HepG2 (cell line): ENCODE results near the gene FLAD1. TPM values are rescaled to one million over a fixed set of nuclear protein-coding genes. Genes with fewer than 3 reads are reported as not detected.

Experiments
- ATAC-seq: fragments of 200-7000 bp; cut with Tn5 transposase; 3 replicates; pipeline ENCODE4 v1.9.1; 2020; ENCODE audit warnings: mild to moderate bottlenecking, moderate library complexity
- BruUV-seq: library from RNA; stranded (reverse); fragments of 400-500 nt; replicated peaks from 2 replicates; lab custom pipeline; 2021; lab: Mats Ljungman, UMichigan
- CTCF ChIA-PET: fragments of 300-600 bp; formaldehyde crosslinking; extraction: SDS; loops from one replicate; lab custom pipeline; 2021; ENCODE audit warnings: low total read pairs, inconsistent platforms, low intra/inter-chr PET ratio; lab: Yijun Ruan, JAX
- POLR2A ChIA-PET: fragments of 350-600 bp; sonication (Branson Sonifier 250); formaldehyde crosslinking; loops from one replicate; lab custom pipeline; 2020; ENCODE audit warnings: antibody characterized with exemption, inconsistent platforms; lab: Yijun Ruan, JAX
- DNase-seq: peaks from one replicate; pipeline ENCODE4 v3.0.0-alpha.2; 2015; ENCODE audit warnings: low spot score
- FAIRE-seq: peaks from 3 replicates; lab custom pipeline; 2011; peaks lifted over from hg19 to GRCh38; lab: Jason Lieb, UNC
- H2AFZ ChIP-seq: one replicate; pipeline ENCODE4 v1.6.1; 2011; ENCODE audit warnings: low read length, inconsistent platforms
- H3K27ac ChIP-seq: fragments of 300-600 bp; 3 replicates; pipeline ENCODE4 v1.8.0; 2011; ENCODE audit warnings: mixed run types, mild to moderate bottlenecking, mixed read lengths, low read length, inconsistent platforms; ENCODE audit not compliant: insufficient read depth; ENCODE audit errors: extremely low read length
- H3K27me3 ChIP-seq, 2 experiments: fragments of 200-600 bp in 1 of 2; 2 replicates in 1 of 2; 3 replicates in 1 of 2; pipeline versions ENCODE4 v1.6.0 to v1.8.0; 2011; ENCODE audit warnings: low read length in 2 of 2, mild to moderate bottlenecking in 2 of 2, moderate library complexity in 2 of 2, inconsistent platforms in 1 of 2; ENCODE audit not compliant: insufficient read depth in 2 of 2, control insufficient read depth in 1 of 2
- H3K36me3 ChIP-seq, 2 experiments: fragments of 200-600 bp in 1 of 2; replicated peaks in 1 of 2; 2 replicates in 1 of 2; 3 replicates in 1 of 2; pipeline versions ENCODE4 v1.5.1 to v1.8.0; 2011; ENCODE audit warnings: low read length in 2 of 2, inconsistent platforms in 1 of 2; ENCODE audit not compliant: insufficient read depth in 2 of 2, control insufficient read depth in 1 of 2
- H3K4me1 ChIP-seq: 2 replicates; pipeline ENCODE4 v1.5.1; 2012; ENCODE audit warnings: low read length, inconsistent platforms; ENCODE audit not compliant: insufficient read depth
- H3K4me2 ChIP-seq: 2 replicates; pipeline ENCODE4 v1.6.0; 2011; ENCODE audit warnings: low read depth, low read length, inconsistent platforms
- H3K4me3 ChIP-seq, 3 experiments: fragments of 200-600 bp in 1 of 3; sonication (generic), shearing (Covaris generic) in 1 of 3; replicated peaks in 1 of 3; 2 replicates each; pipeline ENCODE4 v1.5.1; 2011 to 2016; ENCODE audit warnings: low read length in 3 of 3, inconsistent platforms in 2 of 3, low read depth in 2 of 3, mild to moderate bottlenecking in 2 of 3, control low read depth in 1 of 3, mixed read lengths in 1 of 3; ENCODE audit not compliant: insufficient read depth in 1 of 3
- H3K79me2 ChIP-seq: one replicate; pipeline ENCODE4 v1.6.1; 2011; ENCODE audit warnings: low read length, inconsistent platforms; ENCODE audit not compliant: insufficient read depth
- H3K9ac ChIP-seq: 2 replicates; pipeline ENCODE4 v1.6.0; 2011; ENCODE audit warnings: mild to moderate bottlenecking, low read depth, low read length, inconsistent platforms; ENCODE audit not compliant: insufficient read depth
- H3K9me3 ChIP-seq: 2 replicates; pipeline ENCODE4 v1.5.1; 2012; ENCODE audit warnings: mild to moderate bottlenecking, low read length
- H4K20me1 ChIP-seq: 2 replicates; pipeline ENCODE4 v1.6.0; 2011; ENCODE audit warnings: inconsistent platforms, mild to moderate bottlenecking, low read length, moderate library complexity; ENCODE audit not compliant: insufficient read depth
- ARNT ChIP-seq: fragments of 450-650 bp; IDR thresholded peaks from 2 replicates; pipeline ENCODE4 v1.6.1; 2017
- ATF7-NPFF ChIP-seq: sonication (generic); formaldehyde crosslinking; IDR thresholded peaks from 2 replicates; pipeline ENCODE4 v1.8.1; 2023; ENCODE audit warnings: mild to moderate bottlenecking, low read depth, missing genetic modification reagents, moderate library complexity
- CREB1 ChIP-seq, 2 experiments: fragments of 450-650 bp in 1 of 2; IDR thresholded peaks; 2 replicates each; pipeline ENCODE4 v1.6.1; 2016 to 2017; ENCODE audit warnings: control low read depth in 1 of 2, mild to moderate bottlenecking in 1 of 2, missing compliant biosample characterization in 1 of 2, missing genetic modification characterization in 1 of 2
- DR1 ChIP-seq: sonication (generic); formaldehyde crosslinking; IDR thresholded peaks from 2 replicates; pipeline ENCODE4 v1.8.0; 2021; ENCODE audit warnings: mild to moderate bottlenecking, missing genetic modification reagents, inconsistent platforms
- EP300 ChIP-seq, 3 experiments: sonication (generic) in 1 of 3; formaldehyde crosslinking in 1 of 3; IDR thresholded peaks; 2 replicates each; pipeline versions ENCODE4 v1.5.1 to v1.6.1; 2011 to 2020; ENCODE audit warnings: low read depth in 2 of 3, low read length in 2 of 3, borderline replicate concordance in 1 of 3, improper control_type of control experiment in 1 of 3, mild to moderate bottlenecking in 1 of 3, missing genetic modification reagents in 1 of 3, moderate library complexity in 1 of 3
- MYNN ChIP-seq: sonication (generic); formaldehyde crosslinking; IDR thresholded peaks from 2 replicates; pipeline ENCODE4 v1.4.0; 2020; ENCODE audit warnings: mild to moderate bottlenecking, low read depth, missing genetic modification reagents
- PCBP1 ChIP-seq: fragments of 200-400 bp; formaldehyde crosslinking; IDR thresholded peaks from 2 replicates; pipeline ENCODE4 v1.6.1; 2017; ENCODE audit warnings: mild to moderate bottlenecking, low read depth, low read length, borderline replicate concordance
- RBFOX2 ChIP-seq: fragments of 200-400 bp; formaldehyde crosslinking; IDR thresholded peaks from 2 replicates; pipeline ENCODE4 v1.6.1; 2017; ENCODE audit warnings: low read depth, mild to moderate bottlenecking, low read length
- SRY ChIP-seq: sonication (generic); formaldehyde crosslinking; IDR thresholded peaks from 2 replicates; pipeline ENCODE4 v1.8.0; 2022; ENCODE audit warnings: mild to moderate bottlenecking, missing genetic modification reagents
- ZMAT3 ChIP-seq: sonication (generic); formaldehyde crosslinking; conservative IDR thresholded peaks from 2 replicates; pipeline ENCODE4 v1.7.0; 2021; ENCODE audit warnings: missing genetic modification reagents
- ZNF552 ChIP-seq: sonication (generic); formaldehyde crosslinking; IDR thresholded peaks from 2 replicates; pipeline ENCODE4 v1.9.0; 2022; ENCODE audit warnings: missing genetic modification reagents, mild to moderate bottlenecking, borderline replicate concordance
- WGBS: methylation state at CpG from one replicate; pipeline ENCODE4 v1.1.6; 2017; ENCODE audit warnings: low lambda C conversion rate; 5-methylcytosine and 5-hydroxymethylcytosine counted together
- in situ Hi-C: cut with HindIII; loops from 2 replicates; pipeline ENCODE4 v1.10.0; 2017; ENCODE audit warnings: low pct_unique_long_range_greater_than_20kb; ENCODE audit not compliant: extremely low pct_ligation_motif_present
- intact Hi-C: fragments of 100-400 bp; cut with micrococcal nuclease; formaldehyde crosslinking; loops from one replicate; pipeline ENCODE4 v1.10.0; 2022; ENCODE audit not compliant: unreplicated experiment
- polyA plus RNA-seq, 8 experiments: library from polyadenylated mRNA; depleted of rRNA in 3 of 8; stranded (reverse) in 7 of 8; unstranded in 1 of 8; fragments of >200 nt; fragmentation: Illumina TruSeq in 4 of 8; extraction: Trizol in 4 of 8; gene quantifications; 2 replicates each; pipeline versions ENCODE4 v1.2.1 to v1.2.3, GENCODE V29; 2011 to 2016; ENCODE audit warnings: low read depth in 4 of 8, missing spikeins in 1 of 8, mixed read lengths in 1 of 8; ENCODE audit not compliant: insufficient read depth in 1 of 8
- total RNA-seq, 5 experiments: library from RNA; depleted of rRNA; stranded (reverse); fragments of >200 nt; fragmentation: Illumina TruSeq; extraction: Trizol; gene quantifications; 2 replicates each; pipeline ENCODE4 v1.2.3, GENCODE V29; 2016; ENCODE audit warnings: low read depth in 1 of 5
- TF ChIP-seq, protein P1 (sequence below): sonication (generic); formaldehyde crosslinking; IDR thresholded peaks from 2 replicates; pipeline ENCODE4 v1.5.0; 2020; ENCODE audit warnings: missing genetic modification reagents
- TF ChIP-seq, protein P2 (sequence below): IDR thresholded peaks from 2 replicates; pipeline ENCODE4 v1.6.1; 2016; ENCODE audit warnings: low read depth
- TF ChIP-seq, protein P3 (sequence below): sonication (generic); formaldehyde crosslinking; IDR thresholded peaks from 2 replicates; pipeline ENCODE4 v1.4.0; 2020; ENCODE audit warnings: missing genetic modification reagents

Gene FLAD1
- total and polyA plus RNA-seq, 2 of the 13 experiments (the other 11 are each of a cell fraction or from before 2014, with no cell fraction given): 25.9 to 32.8 TPM

DNA sequence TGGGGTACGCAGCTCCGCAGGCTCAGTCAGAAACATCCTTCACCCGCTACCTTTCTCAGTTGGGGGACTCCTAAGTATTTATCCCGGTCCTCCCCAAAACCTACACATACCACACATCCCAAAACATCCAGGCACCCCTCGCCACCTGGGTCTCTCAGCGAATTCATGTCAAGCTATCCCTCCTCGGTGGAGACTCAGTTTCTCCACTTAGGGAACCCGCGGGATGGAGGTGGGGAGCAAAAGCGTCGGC is 18.2 kb downstream of the FLAD1 start (continued):
- TF ChIP-seq ATF7-NPFF (no peak), MYNN (no peak), ARNT (no peak), ZMAT3 (CRISPR knock-in tag) (0 out of 2 replicates have a peak, but pooled peaks have one; percentile 40), PCBP1 (no peak)
- TF ChIP-seq, protein P1, sequence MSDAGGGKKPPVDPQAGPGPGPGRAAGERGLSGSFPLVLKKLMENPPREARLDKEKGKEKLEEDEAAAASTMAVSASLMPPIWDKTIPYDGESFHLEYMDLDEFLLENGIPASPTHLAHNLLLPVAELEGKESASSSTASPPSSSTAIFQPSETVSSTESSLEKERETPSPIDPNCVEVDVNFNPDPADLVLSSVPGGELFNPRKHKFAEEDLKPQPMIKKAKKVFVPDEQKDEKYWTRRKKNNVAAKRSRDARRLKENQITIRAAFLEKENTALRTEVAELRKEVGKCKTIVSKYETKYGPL (CRISPR knock-in tag): no peak
- TF ChIP-seq, protein P2, sequence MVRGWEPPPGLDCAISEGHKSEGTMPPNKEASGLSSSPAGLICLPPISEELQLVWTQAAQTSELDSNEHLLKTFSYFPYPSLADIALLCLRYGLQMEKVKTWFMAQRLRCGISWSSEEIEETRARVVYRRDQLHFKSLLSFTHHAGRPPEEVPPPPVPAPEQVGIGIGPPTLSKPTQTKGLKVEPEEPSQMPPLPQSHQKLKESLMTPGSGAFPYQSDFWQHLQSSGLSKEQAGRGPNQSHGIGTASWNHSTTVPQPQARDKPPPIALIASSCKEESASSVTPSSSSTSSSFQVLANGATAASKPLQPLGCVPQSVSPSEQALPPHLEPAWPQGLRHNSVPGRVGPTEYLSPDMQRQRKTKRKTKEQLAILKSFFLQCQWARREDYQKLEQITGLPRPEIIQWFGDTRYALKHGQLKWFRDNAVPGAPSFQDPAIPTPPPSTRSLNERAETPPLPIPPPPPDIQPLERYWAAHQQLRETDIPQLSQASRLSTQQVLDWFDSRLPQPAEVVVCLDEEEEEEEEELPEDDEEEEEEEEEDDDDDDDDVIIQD (CRISPR knock-in tag): no peak

DNA sequence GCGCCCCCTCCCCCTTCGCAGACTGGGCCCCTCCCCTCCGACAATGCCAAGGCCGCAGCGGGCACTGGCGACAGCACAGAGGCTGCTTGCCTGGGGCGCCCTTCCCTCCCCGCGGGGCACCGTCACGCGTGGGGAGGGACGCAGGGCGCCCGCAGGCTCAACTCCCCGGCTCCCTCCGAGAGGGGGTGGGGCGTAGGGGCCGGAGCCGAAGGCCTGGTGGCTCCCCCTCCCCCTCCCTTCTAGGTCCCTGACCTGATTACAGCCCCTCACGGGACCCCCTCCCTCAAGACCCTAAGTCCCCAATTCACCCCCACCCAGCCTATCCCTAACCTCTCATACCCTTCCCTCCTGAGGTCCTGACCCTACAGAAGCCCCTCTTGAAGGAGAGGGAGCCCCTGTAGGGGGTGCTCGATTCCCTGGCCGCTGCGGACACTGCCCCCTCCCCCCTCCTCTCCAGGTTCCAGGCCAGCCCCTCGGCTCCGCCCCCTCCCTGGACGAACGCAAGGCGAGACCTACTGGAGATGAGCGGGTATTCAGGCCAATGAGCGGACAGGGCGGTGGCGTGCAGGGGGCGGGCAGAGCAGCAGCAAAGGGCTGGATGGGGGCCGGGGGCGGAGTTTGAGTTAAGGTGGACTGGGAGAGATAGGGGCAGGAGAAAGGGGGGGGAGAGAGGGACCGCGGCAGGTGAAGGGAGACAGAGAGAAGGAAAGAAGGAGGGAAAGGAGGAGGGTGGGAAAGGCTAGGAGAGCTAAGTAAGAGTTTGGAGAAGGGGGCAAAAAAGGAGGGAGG is 18.7 kb downstream of the FLAD1 start:
- peak; percentile 70 for ATAC-seq
- peaks cover 43% of the 10 kb centered on the region for H3K4me1 ChIP-seq
- peak overlapping the region; percentile 97 for H3K27ac ChIP-seq
- peaks cover under 1% of the 10 kb centered on the region; the same call in 1 of the 2 replicates for H4K20me1 ChIP-seq
- POLR2A ChIA-PET: interaction anchor here (0.6 to 6.7 kb wide), 27 partner anchors 8 to 442 kb away, joined by 3 to 90 read pairs (median 5); partner anchors contain the start of genes ADAM15, FLAD1, LENEP and PBXIP1
- H3K9me3 ChIP-seq: no peaks in the 10 kb centered on the region
- H3K4me2 ChIP-seq: peak overlapping the region; percentile 100
- peak; percentile 84 for FAIRE-seq
- intact Hi-C loops (loop anchor here (1.0 to 5.0 kb wide), 3 partner anchors 15 to 445 kb away; partner anchors contain the start of genes PYGO2 and UBE2Q1), in situ Hi-C loops (no loop called here)
- peak overlapping the region; percentile 83 for H3K9ac ChIP-seq
- TSS peak; percentile 58 for BruUV-seq
- peak; percentile 97 for DNase-seq
- 1% methylated on average over 19 of the region's 38 CpGs for WGBS
- H3K79me2 ChIP-seq: peaks cover 27% of the 10 kb centered on the region
- CTCF ChIA-PET: interaction anchor here (1.8 to 6.8 kb wide), 2 partner anchors 16 to 82 kb away, joined by 4 to 54 read pairs; no protein-coding TSS in a partner anchor
- H3K36me3 ChIP-seq: no peaks in the 10 kb centered on the region; a peak in 1 of 5 replicates
- H2AFZ ChIP-seq: no peak overlapping the region
- peak overlapping the region; percentile 70 to 86 (median 84) for H3K4me3 ChIP-seq
- no peaks in the 10 kb centered on the region; a peak in 1 of 5 replicates for H3K27me3 ChIP-seq
- TF ChIP-seq RBFOX2 (peak; percentile 77; the same call in 1 of the 2 replicates), DR1 (CRISPR knock-in tag) (peak; percentile 46; the same call in 1 of the 2 replicates), EP300 (IDR thresholded peaks at IDR 0.05; ENCODE audit: low read depth in 2 of 2, low read length in 2 of 2) (peak in 1 of 2 experiments; percentile 7; a peak in 1 of 4 replicates), EP300 (CRISPR knock-in tag; IDR thresholded peaks at IDR 0.05; ENCODE audit: borderline replicate concordance) (no peak), SRY (CRISPR knock-in tag) (no peak), CREB1 (IDR thresholded peaks at IDR 0.05) (peak; percentile 73; the same call in 1 of the 2 replicates), CREB1 (CRISPR knock-in tag; IDR thresholded peaks at IDR 0.05) (peak; percentile 74), ZNF552 (CRISPR knock-in tag) (no peak)
- TF ChIP-seq, protein P3, sequence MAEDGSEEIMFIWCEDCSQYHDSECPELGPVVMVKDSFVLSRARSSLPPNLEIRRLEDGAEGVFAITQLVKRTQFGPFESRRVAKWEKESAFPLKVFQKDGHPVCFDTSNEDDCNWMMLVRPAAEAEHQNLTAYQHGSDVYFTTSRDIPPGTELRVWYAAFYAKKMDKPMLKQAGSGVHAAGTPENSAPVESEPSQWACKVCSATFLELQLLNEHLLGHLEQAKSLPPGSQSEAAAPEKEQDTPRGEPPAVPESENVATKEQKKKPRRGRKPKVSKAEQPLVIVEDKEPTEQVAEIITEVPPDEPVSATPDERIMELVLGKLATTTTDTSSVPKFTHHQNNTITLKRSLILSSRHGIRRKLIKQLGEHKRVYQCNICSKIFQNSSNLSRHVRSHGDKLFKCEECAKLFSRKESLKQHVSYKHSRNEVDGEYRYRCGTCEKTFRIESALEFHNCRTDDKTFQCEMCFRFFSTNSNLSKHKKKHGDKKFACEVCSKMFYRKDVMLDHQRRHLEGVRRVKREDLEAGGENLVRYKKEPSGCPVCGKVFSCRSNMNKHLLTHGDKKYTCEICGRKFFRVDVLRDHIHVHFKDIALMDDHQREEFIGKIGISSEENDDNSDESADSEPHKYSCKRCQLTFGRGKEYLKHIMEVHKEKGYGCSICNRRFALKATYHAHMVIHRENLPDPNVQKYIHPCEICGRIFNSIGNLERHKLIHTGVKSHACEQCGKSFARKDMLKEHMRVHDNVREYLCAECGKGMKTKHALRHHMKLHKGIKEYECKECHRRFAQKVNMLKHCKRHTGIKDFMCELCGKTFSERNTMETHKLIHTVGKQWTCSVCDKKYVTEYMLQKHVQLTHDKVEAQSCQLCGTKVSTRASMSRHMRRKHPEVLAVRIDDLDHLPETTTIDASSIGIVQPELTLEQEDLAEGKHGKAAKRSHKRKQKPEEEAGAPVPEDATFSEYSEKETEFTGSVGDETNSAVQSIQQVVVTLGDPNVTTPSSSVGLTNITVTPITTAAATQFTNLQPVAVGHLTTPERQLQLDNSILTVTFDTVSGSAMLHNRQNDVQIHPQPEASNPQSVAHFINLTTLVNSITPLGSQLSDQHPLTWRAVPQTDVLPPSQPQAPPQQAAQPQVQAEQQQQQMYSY (CRISPR knock-in tag): peak; percentile 50; the same call in 1 of the 2 replicates
